PC-9 (cell line): Measurements from ENCODE around the gene PTPRD. TPM values are rescaled to one million over a fixed set of nuclear protein-coding genes. Genes with fewer than 3 reads are reported as not detected.

ENCODE experiments used
- BruUV-seq: library from RNA; stranded (reverse); fragments of 400-500 nt; replicated peaks from 2 replicates; lab custom pipeline; 2021; lab: Mats Ljungman, UMichigan
- CTCF ChIA-PET: fragments of 300-600 bp; sonication (Branson Sonifier 250); formaldehyde crosslinking; loops from one replicate; lab custom pipeline; 2022; ENCODE audit warnings: antibody characterized with exemption; lab: Charles Lee
- POLR2A ChIA-PET: fragments of 300-600 bp; sonication (Branson Sonifier 250); formaldehyde crosslinking; loops from one replicate; lab custom pipeline; 2022; ENCODE audit warnings: antibody characterized with exemption; ENCODE audit not compliant: unreplicated experiment; lab: Charles Lee
- DNase-seq, 2 experiments: peaks; one replicate each; pipeline versions ENCODE4 v3.0.0 to v3.0.0-alpha.2; 2015 to 2022; ENCODE audit warnings: mixed read lengths in 1 of 2
- H2AFZ ChIP-seq: fragments of 200-600 bp; sonication (generic); 2 replicates; pipeline ENCODE4 v1.8.1; 2017; ENCODE audit warnings: antibody characterized with exemption
- H3F3A ChIP-seq: fragments of 200-600 bp; sonication (generic); 2 replicates; pipeline ENCODE4 v1.8.1; 2017; ENCODE audit warnings: antibody characterized with exemption, mild to moderate bottlenecking, low read depth; ENCODE audit not compliant: insufficient read depth
- H3K27ac ChIP-seq: fragments of 200-600 bp; sonication (generic); 2 replicates; pipeline ENCODE4 v1.6.1; 2016; ENCODE audit warnings: mixed run types
- H3K27me3 ChIP-seq: fragments of 200-600 bp; sonication (generic); 2 replicates; pipeline ENCODE4 v1.6.1; 2016; ENCODE audit warnings: low read depth, mixed run types; ENCODE audit not compliant: insufficient read depth
- H3K36me3 ChIP-seq: fragments of 200-600 bp; sonication (generic); 2 replicates; pipeline ENCODE4 v1.6.1; 2016; ENCODE audit warnings: low read depth, mixed run types
- H3K4me1 ChIP-seq: fragments of 200-600 bp; sonication (generic); replicated peaks from 2 replicates; pipeline ENCODE4 v1.6.1; 2016; ENCODE audit warnings: mixed run types; ENCODE audit not compliant: insufficient read depth
- H3K4me2 ChIP-seq: fragments of 200-600 bp; sonication (generic); 2 replicates; pipeline ENCODE4 v1.6.1; 2017; ENCODE audit warnings: mixed run types
- H3K4me3 ChIP-seq: fragments of 200-600 bp; sonication (generic); 2 replicates; pipeline ENCODE4 v1.6.1; 2016; ENCODE audit warnings: mixed run types
- H3K79me2 ChIP-seq: fragments of 200-600 bp; sonication (generic); 2 replicates; pipeline ENCODE4 v1.6.1; 2017; ENCODE audit warnings: low read depth, mixed run types
- H3K9me2 ChIP-seq: fragments of 200-600 bp; sonication (generic); 2 replicates; pipeline ENCODE4 v1.8.1; 2017; ENCODE audit warnings: mild to moderate bottlenecking; ENCODE audit not compliant: insufficient read depth
- H3K9me3 ChIP-seq: fragments of 200-600 bp; sonication (generic); 2 replicates; pipeline ENCODE4 v1.8.1; 2016; ENCODE audit warnings: low read depth; ENCODE audit not compliant: insufficient read depth
- H4K20me1 ChIP-seq: fragments of 200-600 bp; sonication (generic); 2 replicates; pipeline ENCODE4 v1.8.1; 2017; ENCODE audit not compliant: insufficient read depth
- EZH2 ChIP-seq: fragments of 200-600 bp; sonication (generic); IDR thresholded peaks from 2 replicates; pipeline ENCODE4 v1.8.0; 2017; ENCODE audit warnings: antibody characterized with exemption, low read depth
- intact Hi-C: fragments of 100-400 bp; cut with micrococcal nuclease; formaldehyde crosslinking; loops from one replicate; pipeline ENCODE4 v1.10.0; 2022; ENCODE audit not compliant: unreplicated experiment
- total RNA-seq: library from RNA; stranded (reverse); gene quantifications from 2 replicates; pipeline ENCODE4 v1.2.3, GENCODE V29; 2021
- TF ChIP-seq, protein P1 (sequence below): fragments of 200-600 bp; sonication (generic); conservative IDR thresholded peaks from 2 replicates; pipeline ENCODE4 v1.6.1; 2017; ENCODE audit warnings: mixed run types, antibody characterized with exemption, mild to moderate bottlenecking, moderate library complexity

The PTPRD gene
- total RNA-seq, 1 experiment from 2014 or later: not detected

DNA sequence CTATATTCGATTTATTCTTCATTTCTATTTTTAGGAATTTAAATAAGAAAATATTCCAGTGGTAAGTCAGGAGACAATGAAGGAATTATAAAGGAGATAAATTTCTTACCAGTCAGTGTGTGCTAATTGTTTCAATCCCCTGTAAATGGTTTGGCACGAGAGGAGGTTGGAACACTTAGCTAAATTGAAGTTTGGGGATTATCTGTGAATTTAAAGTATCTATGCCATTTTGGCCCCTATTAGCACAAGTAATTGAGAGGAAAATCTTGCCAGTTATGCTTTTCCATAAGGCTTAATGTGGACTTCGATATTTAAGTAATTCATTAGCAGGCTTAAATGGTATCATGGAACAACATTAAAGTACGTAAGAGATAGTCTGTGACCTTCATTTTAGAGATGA lies 860.8 kb downstream of the PTPRD start:
- Histone ChIP-seq H3K27me3 (no peaks in the 10 kb centered on the region), H3K79me2 (no peaks in the 10 kb centered on the region), H3K4me1 (no peaks in the 10 kb centered on the region), H3K4me3 (no peak overlapping the region), H4K20me1 (no peaks in the 10 kb centered on the region), H3K9me2 (no peaks in the 10 kb centered on the region), H2AFZ (no peak overlapping the region), H3K9me3 (no peaks in the 10 kb centered on the region), H3K36me3 (no peaks in the 10 kb centered on the region), H3F3A (no peaks in the 10 kb centered on the region), H3K27ac (no peak overlapping the region), H3K4me2 (no peak overlapping the region)
- ChIA-PET POLR2A (no interaction called here), CTCF (no interaction called here)
- TF ChIP-seq, protein P1, sequence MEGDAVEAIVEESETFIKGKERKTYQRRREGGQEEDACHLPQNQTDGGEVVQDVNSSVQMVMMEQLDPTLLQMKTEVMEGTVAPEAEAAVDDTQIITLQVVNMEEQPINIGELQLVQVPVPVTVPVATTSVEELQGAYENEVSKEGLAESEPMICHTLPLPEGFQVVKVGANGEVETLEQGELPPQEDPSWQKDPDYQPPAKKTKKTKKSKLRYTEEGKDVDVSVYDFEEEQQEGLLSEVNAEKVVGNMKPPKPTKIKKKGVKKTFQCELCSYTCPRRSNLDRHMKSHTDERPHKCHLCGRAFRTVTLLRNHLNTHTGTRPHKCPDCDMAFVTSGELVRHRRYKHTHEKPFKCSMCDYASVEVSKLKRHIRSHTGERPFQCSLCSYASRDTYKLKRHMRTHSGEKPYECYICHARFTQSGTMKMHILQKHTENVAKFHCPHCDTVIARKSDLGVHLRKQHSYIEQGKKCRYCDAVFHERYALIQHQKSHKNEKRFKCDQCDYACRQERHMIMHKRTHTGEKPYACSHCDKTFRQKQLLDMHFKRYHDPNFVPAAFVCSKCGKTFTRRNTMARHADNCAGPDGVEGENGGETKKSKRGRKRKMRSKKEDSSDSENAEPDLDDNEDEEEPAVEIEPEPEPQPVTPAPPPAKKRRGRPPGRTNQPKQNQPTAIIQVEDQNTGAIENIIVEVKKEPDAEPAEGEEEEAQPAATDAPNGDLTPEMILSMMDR: no peak
- TF ChIP-seq EZH2: no peak
- intact Hi-C loops: no loop called here
- no peak for DNase-seq
- BruUV-seq: no TSS peak

DNA sequence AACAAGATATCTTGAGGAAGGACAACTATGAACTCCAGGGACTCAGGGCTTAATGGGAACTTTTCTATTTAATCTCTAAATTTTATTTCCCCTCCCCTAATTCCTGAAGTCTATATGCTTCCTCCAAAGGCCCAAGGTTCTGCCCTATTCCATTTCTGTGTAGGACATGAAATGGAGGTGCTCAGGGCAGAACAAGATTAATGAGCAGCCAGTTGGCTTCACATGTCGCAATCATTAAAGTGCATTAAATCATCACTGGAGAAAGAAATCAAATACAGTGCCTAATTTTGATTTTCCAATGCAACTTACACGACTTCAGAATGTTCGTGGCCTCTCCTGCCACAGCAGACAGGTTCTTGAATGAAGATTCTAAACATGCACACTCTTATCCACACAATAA lies 862.1 kb downstream of the PTPRD start:
- POLR2A ChIA-PET: no interaction called here

DNA sequence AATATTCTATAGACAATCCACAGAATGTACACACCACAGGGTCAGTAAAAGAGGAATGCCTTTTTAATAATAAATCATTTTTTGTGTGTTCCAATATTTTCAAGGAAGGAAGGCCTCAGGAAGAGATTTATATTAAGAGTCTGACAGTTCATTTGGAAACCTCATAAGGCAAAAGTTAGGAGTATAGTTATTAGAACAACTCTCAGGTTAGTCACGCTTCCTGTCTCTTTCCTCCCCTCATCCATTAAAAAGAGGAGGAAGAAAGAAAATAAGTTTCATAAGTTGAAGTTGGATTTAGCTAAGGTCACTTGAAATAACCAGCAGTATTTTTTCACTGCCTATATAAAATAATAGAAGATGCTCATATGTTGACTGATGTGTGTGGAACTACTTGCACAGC lies 863.2 kb downstream of the PTPRD start:
- no peaks in the 10 kb centered on the region for H3K4me1 ChIP-seq
- H3K4me2 ChIP-seq: no peak overlapping the region
- H2AFZ ChIP-seq: no peak overlapping the region
- H3K4me3 ChIP-seq: no peak overlapping the region
- no TSS peak for BruUV-seq
- DNase-seq: no peak
- no peaks in the 10 kb centered on the region for H4K20me1 ChIP-seq
- intact Hi-C loops: no loop called here
- no peaks in the 10 kb centered on the region for H3K9me2 ChIP-seq
- H3K27ac ChIP-seq: no peak overlapping the region
- ChIA-PET CTCF (no interaction called here), POLR2A (no interaction called here)
- no peaks in the 10 kb centered on the region for H3F3A ChIP-seq
- H3K27me3 ChIP-seq: no peaks in the 10 kb centered on the region
- no peaks in the 10 kb centered on the region for H3K36me3 ChIP-seq
- no peak for TF ChIP-seq EZH2
- TF ChIP-seq, protein P1: no peak
- H3K9me3 ChIP-seq: no peaks in the 10 kb centered on the region
- no peaks in the 10 kb centered on the region for H3K79me2 ChIP-seq

More for the DNA sequence above, 862.1 kb downstream of the PTPRD start:
- intact Hi-C loops: no loop called here
- BruUV-seq: no TSS peak
- Histone ChIP-seq H3K4me2 (no peak overlapping the region), H3K27ac (no peak overlapping the region), H3K9me2 (no peaks in the 10 kb centered on the region), H3K9me3 (no peaks in the 10 kb centered on the region), H3K36me3 (no peaks in the 10 kb centered on the region), H4K20me1 (no peaks in the 10 kb centered on the region), H3K27me3 (no peaks in the 10 kb centered on the region), H3F3A (no peaks in the 10 kb centered on the region), H2AFZ (no peak overlapping the region), H3K4me1 (no peaks in the 10 kb centered on the region), H3K4me3 (no peak overlapping the region), H3K79me2 (no peaks in the 10 kb centered on the region)
- no peak for TF ChIP-seq EZH2
- TF ChIP-seq, protein P1: no peak
- no peak for DNase-seq
- CTCF ChIA-PET: no interaction called here
